SH-SY5Y (cell line): ENCODE results near the gene FUT8.

Experiments
- GATA2 ChIP-seq: IDR thresholded peaks from 2 replicates; pipeline ENCODE4 v1.6.1; 2011; ENCODE audit warnings: mild to moderate bottlenecking, low read depth, low read length
- GATA3 ChIP-seq: IDR thresholded peaks from 2 replicates; pipeline ENCODE4 v1.6.1; 2011; ENCODE audit warnings: low read depth, mild to moderate bottlenecking, low read length, moderate library complexity

DNA sequence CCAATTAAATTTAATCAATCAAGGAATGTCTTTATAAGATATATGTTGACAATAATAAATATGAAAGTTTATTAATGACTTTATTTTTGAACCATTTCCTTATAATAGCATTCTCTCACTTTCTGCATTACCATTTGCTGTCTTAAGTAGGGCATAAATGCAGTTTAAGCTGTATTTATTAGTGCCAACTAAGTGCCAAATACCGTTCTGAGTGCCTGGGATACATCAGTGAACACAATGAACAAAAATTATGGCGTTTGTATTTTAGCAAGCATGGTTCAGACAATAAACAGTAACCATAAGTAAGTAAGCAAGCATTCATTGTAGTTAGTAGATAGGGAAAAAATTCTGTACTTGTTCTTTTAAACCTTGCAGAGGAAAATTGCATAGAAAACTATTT lies 145.8 kb downstream of the FUT8 start:
- TF ChIP-seq GATA3: no peak
- TF ChIP-seq GATA2: no peak
